K562 (cell line): ENCODE data around the gene CLEC17A. TPM values are rescaled to one million over a fixed set of nuclear protein-coding genes. Genes with fewer than 3 reads are reported as not detected.

Experiments
- E2F8 ChIP-seq: fragments of 450-650 bp; IDR thresholded peaks from 2 replicates; pipeline ENCODE4 v1.7.1; 2018; ENCODE audit warnings: mild to moderate bottlenecking, low read depth; ENCODE audit not compliant: partially characterized antibody
- EGR1 ChIP-seq: fragments of 450-650 bp; conservative IDR thresholded peaks from 2 replicates; pipeline ENCODE4 v1.6.1; 2017; ENCODE audit warnings: mild to moderate bottlenecking
- EZH2 ChIP-seq: IDR thresholded peaks from 2 replicates; pipeline ENCODE4 v1.6.1; 2012; ENCODE audit warnings: low read depth, mild to moderate bottlenecking, inconsistent platforms, low read length, borderline replicate concordance
- HDAC3 ChIP-seq: fragments of 450-650 bp; IDR thresholded peaks from 2 replicates; pipeline ENCODE4 v1.6.1; 2018; ENCODE audit warnings: borderline replicate concordance, mild to moderate bottlenecking, moderate library complexity; ENCODE audit not compliant: partially characterized antibody
- HLTF ChIP-seq: fragments of 450-650 bp; IDR thresholded peaks from 2 replicates; pipeline ENCODE4 v1.6.1; 2016
- SMARCA4 ChIP-seq: fragments of 450-650 bp; IDR thresholded peaks from 2 replicates; pipeline ENCODE4 v1.6.1; 2016
- TAF7 ChIP-seq: fragments of 450-650 bp; IDR thresholded peaks from 2 replicates; pipeline ENCODE4 v1.6.1; 2016; ENCODE audit warnings: missing genetic modification characterization, missing compliant biosample characterization
- TSC22D4 ChIP-seq: fragments of 450-650 bp; IDR thresholded peaks from 2 replicates; pipeline ENCODE4 v1.6.1; 2016; ENCODE audit warnings: missing genetic modification characterization, missing biosample characterization, control low read depth
- ZBED1 ChIP-seq: IDR thresholded peaks from 2 replicates; pipeline ENCODE4 v1.6.1; 2014
- ZNF609 ChIP-seq: sonication (generic); formaldehyde crosslinking; IDR thresholded peaks from 2 replicates; pipeline ENCODE4 v1.8.1; 2023; ENCODE audit warnings: missing genetic modification reagents, mild to moderate bottlenecking, borderline replicate concordance
- ZNF764 ChIP-seq: fragments of 250-450 bp; sonication (Bioruptor Pico); IDR thresholded peaks from 2 replicates; pipeline ENCODE4 v1.4.0; 2020; ENCODE audit warnings: low read depth, mild to moderate bottlenecking, moderate library complexity
- ZSCAN29 ChIP-seq: fragments of 450-650 bp; IDR thresholded peaks from 2 replicates; pipeline ENCODE4 v1.6.1; 2017
- polyA plus RNA-seq, 8 experiments: library from polyadenylated mRNA; depleted of rRNA in 4 of 8; stranded (reverse) in 5 of 8; unstranded in 3 of 8; fragments of >200 nt; fragmentation: Nextera tagmentation in 2 of 8; fragmentation: Illumina TruSeq in 1 of 8; extraction: Ambion mirVana in 2 of 8; extraction: Trizol in 1 of 8; gene quantifications; 2 replicates each; pipeline versions ENCODE4 v1.2.1 to v1.2.3, GENCODE V29; 2011 to 2014; ENCODE audit warnings: inconsistent platforms in 1 of 8, missing spikeins in 1 of 8
- total RNA-seq, 7 experiments: library from RNA; depleted of rRNA in 6 of 7; stranded (reverse); fragments of >200 nt in 6 of 7; fragmentation: Illumina TruSeq in 2 of 7; extraction: Trizol in 2 of 7; gene quantifications; 2 replicates each; pipeline versions ENCODE4 v1.2.1 to v1.2.3, GENCODE V29; 2011 to 2021; ENCODE audit warnings: low replicate concordance in 1 of 7

CLEC17A gene
- total and polyA plus RNA-seq, 9 of the 15 experiments (the other 6 are each of a cell fraction or from before 2014, with no cell fraction given) = 0.03 TPM; not detected in 8

- TF ChIP-seq HDAC3 (no peak), SMARCA4 (no peak), ZSCAN29 (no peak), ZNF609 (CRISPR knock-in tag) (peak; percentile 88; the same call in 1 of the 2 replicates), ZBED1 (no peak), ZNF764 (CRISPR knock-in tag) (no peak), HLTF (peak; percentile 67; the same call in 1 of the 2 replicates), EZH2 (no peak), TSC22D4 (tag) (no peak), TAF7 (tag) (no peak; the same call in 1 of the 2 replicates), E2F8 (peak; percentile 92), EGR1 (0 out of 2 replicates have a peak, but pooled peaks have one; percentile 6)
These were observed 11.0 kb upstream of the CLEC17A start, which contains the start of gene NDUFB7 (continued) for GRCh38 chr19:14571695-14572490.
